ENCODE data around the gene CCR1. TPM values are rescaled to one million over a fixed set of nuclear protein-coding genes. Genes with fewer than 3 reads are reported as not detected.

CCR1 gene
- total and polyA plus RNA-seq, 2 of the 4 experiments (the other 2 are of a cell fraction), result not detected

- Histone ChIP-seq H4K5ac (ENCODE audit: low read depth, low read length) (no peak overlapping the region), H3K4ac (ENCODE audit: low read depth, low read length) (no peak overlapping the region), H2BK15ac (ENCODE audit: low read depth, low read length) (no peak overlapping the region), H3K9me3 (ENCODE audit: control insufficient read depth, insufficient read depth, low read length) (no peaks in the 10 kb centered on the region), H2AK5ac (ENCODE audit: low read depth, low read length) (no peak overlapping the region), H2AK9ac (replicated peaks; ENCODE audit: low read depth, low read length, poor library complexity) (no peak overlapping the region), H3K27ac (ENCODE audit: insufficient read depth, low read length) (no peak overlapping the region), H3K27me3 (ENCODE audit: control insufficient read depth, insufficient read depth, low read length) (peaks cover 5% of the 10 kb centered on the region), H3K18ac (ENCODE audit: low read depth, low read length) (no peak overlapping the region), H3K23ac (ENCODE audit: low read depth, low read length) (no peak overlapping the region), H4K91ac (ENCODE audit: insufficient read depth, low read depth, low read length) (no peak overlapping the region), H3K9ac (ENCODE audit: low read depth, low read length) (no peak overlapping the region), H3K4me2 (ENCODE audit: low read depth, low read length) (no peak overlapping the region), H3K9me1 (ENCODE audit: insufficient read depth, low read length) (no peaks in the 10 kb centered on the region), H4K20me1 (ENCODE audit: insufficient read depth, low read length) (no peaks in the 10 kb centered on the region), H2BK5ac (ENCODE audit: low read depth, low read length, poor library complexity, severe bottlenecking) (no peak overlapping the region), H3K4me1 (ENCODE audit: control insufficient read depth, insufficient read depth, low read length) (no peaks in the 10 kb centered on the region), H3K79me1 (ENCODE audit: low read depth in 1 of 2, low read length in 2 of 2) (no peaks in the 10 kb centered on the region), H2BK120ac (ENCODE audit: low read depth, low read length) (no peak overlapping the region), H2BK20ac (ENCODE audit: low read depth, low read length) (no peak overlapping the region), H3K14ac (replicated peaks; ENCODE audit: low read depth, low read length) (no peak overlapping the region), H3K4me3 (ENCODE audit: insufficient read depth, low read depth, low read length) (no peak overlapping the region), H2AFZ (replicated peaks; ENCODE audit: low read length, poor library complexity) (no peak overlapping the region), H4K8ac (ENCODE audit: low read depth in 2 of 2, low read length in 2 of 2) (no peak overlapping the region), H3K56ac (ENCODE audit: extremely low read depth, insufficient read depth, low read length) (no peak overlapping the region), H3K36me3 (ENCODE audit: control insufficient read depth, insufficient read depth, low read length) (no peaks in the 10 kb centered on the region)
- TF ChIP-seq FOS (IDR thresholded peaks at IDR 0.05; ENCODE audit: low read depth, low read length), result no peak
- no peak for TF ChIP-seq CTCF (conservative IDR thresholded peaks at IDR 0.05; ENCODE audit: low read depth, low read length)
- TF ChIP-seq BHLHE40 (IDR thresholded peaks at IDR 0.05; ENCODE audit: low read depth, low read length), result no peak
- no peak for TF ChIP-seq RAD21 (IDR thresholded peaks at IDR 0.05; ENCODE audit: low read length)
- no peak for TF ChIP-seq POLR2A (IDR thresholded peaks at IDR 0.05; ENCODE audit: low read depth, low read length)
- no peak for TF ChIP-seq USF2 (IDR thresholded peaks at IDR 0.05; ENCODE audit: low read depth, low read length)
- TF ChIP-seq MAFK (IDR thresholded peaks at IDR 0.05; ENCODE audit: low read depth, low read length), result no peak
- no peak for TF ChIP-seq SMC3 (IDR thresholded peaks at IDR 0.05; ENCODE audit: low read depth, low read length)
- no peak for TF ChIP-seq MXI1 (IDR thresholded peaks at IDR 0.05; ENCODE audit: borderline replicate concordance, low read depth, low read length)
- no peak for TF ChIP-seq RCOR1 (IDR thresholded peaks at IDR 0.05; ENCODE audit: insufficient replicate concordance, low read length)
- no peak for TF ChIP-seq NFE2L2 (IDR thresholded peaks at IDR 0.05; ENCODE audit: low read depth, low read length)
- no peak for TF ChIP-seq RFX5 (IDR thresholded peaks at IDR 0.05; ENCODE audit: low read depth, low read length)
- TF ChIP-seq MAZ (IDR thresholded peaks at IDR 0.05; ENCODE audit: borderline replicate concordance, low read depth, low read length), result no peak
- TF ChIP-seq CEBPB (IDR thresholded peaks at IDR 0.05; ENCODE audit: low read depth, low read length), result no peak
- TF ChIP-seq ELK1 (IDR thresholded peaks at IDR 0.05; ENCODE audit: borderline replicate concordance, low read depth, low read length), result no peak
- TF ChIP-seq CHD1 (IDR thresholded peaks at IDR 0.05; ENCODE audit: low read depth, low read length), result no peak
- BruUV-seq (replicated peaks), result no TSS peak
- 67% methylated on average over 1 of the region's 1 CpG; no CpG with 5 or more reads in 1 of the 2 experiments for WGBS, 2 experiments (ENCODE audit: extremely low coverage in 2 of 2, insufficient read length in 1 of 2)
- in situ Hi-C loops (cut with MboI; ENCODE audit: low sequenced_read_pairs) (no loop called here), intact Hi-C loops (cut with micrococcal nuclease) (no loop called here), dilution Hi-C loops (cut with HindIII; ENCODE audit: low sequenced_read_pairs, unreplicated experiment) (no loop called here)
- no peak for DNase-seq
- ChIA-PET CTCF (no interaction called here), POLR2A (ENCODE audit: unreplicated experiment) (no interaction called here)
- no peak for ATAC-seq (ENCODE audit: low read depth)
Observed at GRCh38 chr3:46221938-46222337, 13.8 kb upstream of the CCR1 start.

All from IMR-90 (cell line).